Omental fat pad (tissue), 4 donors: ENCODE measurements around the gene PRDM5. TPM values are rescaled to one million over a fixed set of nuclear protein-coding genes. Genes with fewer than 3 reads are reported as not detected.

Source experiments
- ATAC-seq: fragments of 150-250 bp; one replicate; pipeline ENCODE4 v1.9.1; 2016; ENCODE audit warnings: mild to moderate bottlenecking, moderate library complexity; ENCODE audit not compliant: low FRiP score
- DNase-seq: peaks from one replicate; pipeline ENCODE4 v3.0.0-alpha.2; 2019; ENCODE audit warnings: low spot score
- CTCF ChIP-seq, 3 donors: fragments of 450-650 bp; IDR thresholded peaks; one replicate each; pipeline ENCODE4 v1.5.1; 2016 to 2017; ENCODE audit warnings: antibody characterized with exemption in 3 of 3, mild to moderate bottlenecking in 3 of 3, moderate library complexity in 2 of 3
- total RNA-seq, 4 donors: library from RNA; depleted of rRNA; stranded (reverse); fragments of >200 nt; gene quantifications; one replicate each; pipeline ENCODE4 v1.1.0, GENCODE V29; 2016

The PRDM5 gene
- total RNA-seq, 4 donors from 2014 or later: 6.0 to 18.8 (median 12.0) TPM

GRCh38 chr4:120850018-120850599, 72.4 kb downstream of the PRDM5 start:
- DNase-seq (no peak), ATAC-seq (no peak)
- no peak for TF ChIP-seq CTCF (IDR thresholded peaks at IDR 0.05)

- ATAC-seq: no peak
- no peak for TF ChIP-seq CTCF (IDR thresholded peaks at IDR 0.05)
- DNase-seq: no peak
Measured at GRCh38 chr4:120847019-120847582, 75.4 kb downstream of the PRDM5 start.

- DNase-seq: no peak
- no peak for ATAC-seq
- no peak for TF ChIP-seq CTCF (IDR thresholded peaks at IDR 0.05)
Measured at GRCh38 chr4:120844528-120844921, 78.0 kb downstream of the PRDM5 start.

GRCh38 chr4:120843849-120844527, 78.5 kb downstream of the PRDM5 start:
- TF ChIP-seq CTCF (IDR thresholded peaks at IDR 0.05): no peak
- ATAC-seq: no peak
- no peak for DNase-seq

GRCh38 chr4:120842031-120842430, 80.5 kb downstream of the PRDM5 start:
- no peak for TF ChIP-seq CTCF (IDR thresholded peaks at IDR 0.05)
- ATAC-seq: no peak
- no peak for DNase-seq

GRCh38 chr4:120841580-120841979, 80.9 kb downstream of the PRDM5 start:
- no peak for ATAC-seq
- TF ChIP-seq CTCF (IDR thresholded peaks at IDR 0.05): no peak
- DNase-seq: no peak
